ENCODE data around the gene CABYR.

The CABYR gene

GRCh38 chr18:24138789-24139616, at the start of gene CABYR:
Gene CABYR, plus strand, starts transcription at chr18:24139062. Its CDS starts 4,053 bp downstream, at chr18:24143115.
- DNase-seq (ENCODE audit: low read depth in 2 of 2), result peak; percentile 55 to 63

GRCh38 chr18:24089076-24089475, 49.8 kb upstream of the CABYR start:
- no peak for DNase-seq (ENCODE audit: low read depth in 2 of 2)

- no peak for DNase-seq (ENCODE audit: low read depth in 2 of 2)
Observed at GRCh38 chr18:24089515-24090337, 49.1 kb upstream of the CABYR start.

- no peak for DNase-seq (ENCODE audit: low read depth in 2 of 2)
Observed at GRCh38 chr18:24090876-24091275, 48.0 kb upstream of the CABYR start.

- DNase-seq (ENCODE audit: low read depth in 2 of 2), result no peak
Observed at GRCh38 chr18:24094561-24094960, 44.3 kb upstream of the CABYR start.

GRCh38 chr18:24095976-24096375, 42.9 kb upstream of the CABYR start:
- no peak for DNase-seq (ENCODE audit: low read depth in 2 of 2)

GRCh38 chr18:24103320-24104021, 35.4 kb upstream of the CABYR start:
- no peak for DNase-seq (ENCODE audit: low read depth in 2 of 2)

GRCh38 chr18:24104486-24104885, 34.4 kb upstream of the CABYR start:
- DNase-seq (ENCODE audit: low read depth in 2 of 2), result no peak

- no peak for DNase-seq (ENCODE audit: low read depth in 2 of 2)
Observed at GRCh38 chr18:24108641-24109040, 30.2 kb upstream of the CABYR start.

GRCh38 chr18:24111936-24112335, 26.9 kb upstream of the CABYR start:
- no peak for DNase-seq (ENCODE audit: low read depth in 2 of 2)

GRCh38 chr18:24112464-24112863, 26.4 kb upstream of the CABYR start:
- no peak for DNase-seq (ENCODE audit: low read depth in 2 of 2)

- DNase-seq (ENCODE audit: low read depth in 2 of 2), result no peak
Observed at GRCh38 chr18:24112874-24113615, 25.8 kb upstream of the CABYR start.

GRCh38 chr18:24114924-24115549, 23.8 kb upstream of the CABYR start:
- DNase-seq (ENCODE audit: low read depth in 2 of 2), result no peak

- no peak for DNase-seq (ENCODE audit: low read depth in 2 of 2)
Observed at GRCh38 chr18:24115628-24116027, 23.2 kb upstream of the CABYR start.

GRCh38 chr18:24118750-24119577, 19.9 kb upstream of the CABYR start:
- DNase-seq (ENCODE audit: low read depth in 2 of 2), result peak; percentile 52 to 63

GRCh38 chr18:24120676-24121075, 18.2 kb upstream of the CABYR start:
- DNase-seq (ENCODE audit: low read depth in 2 of 2), result no peak

- DNase-seq (ENCODE audit: low read depth in 2 of 2), result no peak
Observed at GRCh38 chr18:24121625-24122024, 17.2 kb upstream of the CABYR start.

GRCh38 chr18:24126155-24126961, 12.5 kb upstream of the CABYR start:
- no peak for DNase-seq (ENCODE audit: low read depth in 2 of 2)

- DNase-seq (ENCODE audit: low read depth in 2 of 2), result no peak
Observed at GRCh38 chr18:24127735-24128134, 11.1 kb upstream of the CABYR start.
